Suppressor macrophage treated with lipopolysaccharide for 1 hour (primary cell): ENCODE data around the gene YIF1A.
A peak's percentile ranks its signal among the peaks of the same experiment; 100 is the strongest.

Source experiments
- DNase-seq, 3 donors: peaks; one replicate each; pipeline ENCODE4 v3.0.0-alpha.2; 2020 to 2022

Gene YIF1A

GRCh38 chr11:66288671-66289547 lies at the start of gene YIF1A:
Gene YIF1A (minus strand): TSS chr11:66289143. CDS start chr11:66288985, 158 bp downstream.
- peak; percentile 98 to 99 (median 98) for DNase-seq

GRCh38 chr11:66337103-66337899 lies 48.4 kb upstream of the YIF1A start:
- DNase-seq: no peak

GRCh38 chr11:66336234-66337102 lies 47.5 kb upstream of the YIF1A start, which contains the start of gene RIN1:
Gene RIN1 (minus strand): TSS chr11:66336434. CDS start chr11:66336402, 32 bp downstream.
- DNase-seq: peak; percentile 79 to 83 (median 81)

- DNase-seq: peak in 2 of 3 donors; percentile 18 to 44
These were observed 46.7 kb upstream of the YIF1A start for GRCh38 chr11:66335531-66336233.

- peak; percentile 58 to 77 (median 65) for DNase-seq
These were observed 45.9 kb upstream of the YIF1A start for GRCh38 chr11:66334605-66335442.

GRCh38 chr11:66333896-66334604 lies 45.1 kb upstream of the YIF1A start:
- DNase-seq: no peak

- no peak for DNase-seq
These were observed 44.4 kb upstream of the YIF1A start for GRCh38 chr11:66333220-66333877.

- DNase-seq: no peak
These were observed 43.7 kb upstream of the YIF1A start for GRCh38 chr11:66332371-66333219.

- no peak for DNase-seq
These were observed 42.8 kb upstream of the YIF1A start for GRCh38 chr11:66331542-66332370.

GRCh38 chr11:66330931-66331330 lies 42.0 kb upstream of the YIF1A start:
- DNase-seq: no peak

GRCh38 chr11:66329165-66329673 lies 40.3 kb upstream of the YIF1A start:
- DNase-seq: no peak

- peak; percentile 76 to 86 (median 81) for DNase-seq
These were observed 39.6 kb upstream of the YIF1A start for GRCh38 chr11:66328302-66329144.

- no peak for DNase-seq
These were observed 39.0 kb upstream of the YIF1A start for GRCh38 chr11:66328031-66328301.

- no peak for DNase-seq
These were observed 38.5 kb upstream of the YIF1A start for GRCh38 chr11:66327171-66328030.

- DNase-seq: no peak
These were observed 37.5 kb upstream of the YIF1A start for GRCh38 chr11:66326261-66327111.
